ENCODE measurements around the gene TCF15.

Gene TCF15

DNA sequence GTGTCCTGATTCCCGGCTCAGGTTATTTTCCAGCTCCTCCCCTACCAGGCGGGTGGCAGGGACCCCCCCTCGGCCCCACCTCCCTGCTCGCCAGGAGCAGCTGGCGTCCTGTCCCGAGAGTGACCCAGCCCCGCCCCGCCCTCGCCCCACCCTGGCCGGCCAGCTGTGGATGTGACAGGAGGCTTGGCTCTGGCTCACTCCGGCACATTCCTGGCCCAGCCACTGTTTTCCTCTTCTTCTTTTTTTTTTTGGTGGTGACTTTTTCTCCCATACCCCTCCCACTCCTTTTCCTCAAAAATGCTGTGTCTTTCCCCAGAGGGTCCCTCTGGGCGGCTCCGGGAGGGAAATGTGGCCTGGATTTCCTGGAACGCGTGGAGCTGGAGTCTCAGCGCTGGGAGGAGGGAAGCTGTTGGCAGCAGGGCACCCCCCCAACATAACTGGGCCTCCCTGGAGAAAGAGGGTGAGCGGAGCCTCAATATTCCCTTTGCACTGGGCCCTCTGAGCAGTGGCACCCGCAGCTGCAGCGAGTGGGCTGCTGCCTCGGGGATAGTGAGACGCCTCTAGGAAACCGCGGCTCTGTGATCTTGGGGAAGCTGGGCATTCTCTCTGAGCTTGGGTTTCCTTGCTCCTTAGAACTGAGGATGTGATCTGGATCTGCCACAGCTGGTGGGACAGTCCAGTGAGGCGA lies 38.2 kb downstream of the TCF15 start:
- H3K9me2 ChIP-seq (replicated peaks; ENCODE audit: insufficient read depth, low read length), result no peaks in the 10 kb centered on the region
- H3K27ac ChIP-seq (ENCODE audit: low read depth, low read length), result no peak overlapping the region
- no peaks in the 10 kb centered on the region for H3K36me3 ChIP-seq (ENCODE audit: low read length)
- no peaks in the 10 kb centered on the region for H3F3A ChIP-seq (ENCODE audit: insufficient read depth)
- H2AFZ ChIP-seq (ENCODE audit: low read depth, low read length, severe bottlenecking), result no peak overlapping the region
- H3K4me3 ChIP-seq (ENCODE audit: insufficient read depth, low read length, poor library complexity, severe bottlenecking), result no peak overlapping the region
- TF ChIP-seq, protein P1, sequence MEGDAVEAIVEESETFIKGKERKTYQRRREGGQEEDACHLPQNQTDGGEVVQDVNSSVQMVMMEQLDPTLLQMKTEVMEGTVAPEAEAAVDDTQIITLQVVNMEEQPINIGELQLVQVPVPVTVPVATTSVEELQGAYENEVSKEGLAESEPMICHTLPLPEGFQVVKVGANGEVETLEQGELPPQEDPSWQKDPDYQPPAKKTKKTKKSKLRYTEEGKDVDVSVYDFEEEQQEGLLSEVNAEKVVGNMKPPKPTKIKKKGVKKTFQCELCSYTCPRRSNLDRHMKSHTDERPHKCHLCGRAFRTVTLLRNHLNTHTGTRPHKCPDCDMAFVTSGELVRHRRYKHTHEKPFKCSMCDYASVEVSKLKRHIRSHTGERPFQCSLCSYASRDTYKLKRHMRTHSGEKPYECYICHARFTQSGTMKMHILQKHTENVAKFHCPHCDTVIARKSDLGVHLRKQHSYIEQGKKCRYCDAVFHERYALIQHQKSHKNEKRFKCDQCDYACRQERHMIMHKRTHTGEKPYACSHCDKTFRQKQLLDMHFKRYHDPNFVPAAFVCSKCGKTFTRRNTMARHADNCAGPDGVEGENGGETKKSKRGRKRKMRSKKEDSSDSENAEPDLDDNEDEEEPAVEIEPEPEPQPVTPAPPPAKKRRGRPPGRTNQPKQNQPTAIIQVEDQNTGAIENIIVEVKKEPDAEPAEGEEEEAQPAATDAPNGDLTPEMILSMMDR (IDR thresholded peaks at IDR 0.05; ENCODE audit: insufficient read depth, low read length, poor library complexity, severe bottlenecking), result no peak
- no peak for TF ChIP-seq EZH2phosphoT487 (conservative IDR thresholded peaks at IDR 0.05; ENCODE audit: low read length)
- no peaks in the 10 kb centered on the region for H3K9me3 ChIP-seq (ENCODE audit: insufficient read depth, low read length)
- H3K79me2 ChIP-seq (ENCODE audit: insufficient read depth, low read length), result no peaks in the 10 kb centered on the region
- H3K4me2 ChIP-seq (ENCODE audit: low read depth, low read length, poor library complexity, severe bottlenecking), result no peak overlapping the region
- no peaks in the 10 kb centered on the region for H4K20me1 ChIP-seq (ENCODE audit: low read depth, low read length)
- no peaks in the 10 kb centered on the region for H3K27me3 ChIP-seq (ENCODE audit: low read length)
- H3K9ac ChIP-seq (ENCODE audit: low read length), result no peak overlapping the region

DNA sequence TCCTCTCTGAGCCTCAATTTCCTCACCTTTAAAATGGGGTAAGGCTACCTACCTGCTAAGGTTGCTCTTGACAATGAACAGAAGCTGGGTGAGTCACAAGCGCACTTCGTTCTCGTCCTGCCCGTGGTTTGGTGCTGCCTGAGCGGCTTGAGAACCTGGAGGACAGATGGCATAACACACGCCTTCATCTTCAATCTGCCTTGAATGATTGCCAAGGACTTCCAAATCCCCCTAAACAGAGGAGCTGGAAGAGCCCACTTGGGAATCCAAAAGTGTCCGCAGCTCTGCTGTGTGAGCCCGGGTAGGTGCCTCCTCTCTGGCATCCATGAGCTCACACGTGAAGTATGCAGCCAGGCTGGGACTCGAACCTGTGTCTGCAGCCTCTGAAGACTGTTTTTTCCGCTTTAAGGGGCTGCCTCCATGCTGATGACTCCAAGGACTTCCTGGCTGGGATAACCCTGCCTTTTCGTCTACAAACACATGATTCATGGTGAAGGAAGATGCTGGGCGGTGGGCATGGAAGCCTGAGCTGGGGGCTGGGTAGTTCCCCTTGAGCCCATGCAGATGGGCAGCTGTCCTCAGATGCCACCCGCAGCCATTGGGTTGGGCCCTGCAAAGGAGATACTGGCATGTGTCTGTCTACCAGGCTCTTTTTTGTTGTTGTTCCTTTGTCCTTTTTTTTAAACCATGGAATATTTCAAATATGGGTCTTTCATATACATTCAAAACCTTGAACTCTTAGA lies 41.3 kb downstream of the TCF15 start:
- H3K27ac ChIP-seq (ENCODE audit: low read depth, low read length), result no peak overlapping the region
- no peaks in the 10 kb centered on the region for H3K9me2 ChIP-seq (replicated peaks; ENCODE audit: insufficient read depth, low read length)
- TF ChIP-seq, protein P1 (IDR thresholded peaks at IDR 0.05; ENCODE audit: insufficient read depth, low read length, poor library complexity, severe bottlenecking), result no peak
- TF ChIP-seq EZH2phosphoT487 (conservative IDR thresholded peaks at IDR 0.05; ENCODE audit: low read length), result no peak
- H3K4me3 ChIP-seq (ENCODE audit: insufficient read depth, low read length, poor library complexity, severe bottlenecking), result no peak overlapping the region
- H4K20me1 ChIP-seq (ENCODE audit: low read depth, low read length), result no peaks in the 10 kb centered on the region
- no peak overlapping the region for H2AFZ ChIP-seq (ENCODE audit: low read depth, low read length, severe bottlenecking)
- no peaks in the 10 kb centered on the region for H3K36me3 ChIP-seq (ENCODE audit: low read length)
- H3K79me2 ChIP-seq (ENCODE audit: insufficient read depth, low read length), result no peaks in the 10 kb centered on the region
- no peak overlapping the region for H3K9ac ChIP-seq (ENCODE audit: low read length)
- H3K9me3 ChIP-seq (ENCODE audit: insufficient read depth, low read length), result no peaks in the 10 kb centered on the region
- no peak overlapping the region for H3K4me2 ChIP-seq (ENCODE audit: low read depth, low read length, poor library complexity, severe bottlenecking)
- no peaks in the 10 kb centered on the region for H3F3A ChIP-seq (ENCODE audit: insufficient read depth)
- no peaks in the 10 kb centered on the region for H3K27me3 ChIP-seq (ENCODE audit: low read length)

DNA sequence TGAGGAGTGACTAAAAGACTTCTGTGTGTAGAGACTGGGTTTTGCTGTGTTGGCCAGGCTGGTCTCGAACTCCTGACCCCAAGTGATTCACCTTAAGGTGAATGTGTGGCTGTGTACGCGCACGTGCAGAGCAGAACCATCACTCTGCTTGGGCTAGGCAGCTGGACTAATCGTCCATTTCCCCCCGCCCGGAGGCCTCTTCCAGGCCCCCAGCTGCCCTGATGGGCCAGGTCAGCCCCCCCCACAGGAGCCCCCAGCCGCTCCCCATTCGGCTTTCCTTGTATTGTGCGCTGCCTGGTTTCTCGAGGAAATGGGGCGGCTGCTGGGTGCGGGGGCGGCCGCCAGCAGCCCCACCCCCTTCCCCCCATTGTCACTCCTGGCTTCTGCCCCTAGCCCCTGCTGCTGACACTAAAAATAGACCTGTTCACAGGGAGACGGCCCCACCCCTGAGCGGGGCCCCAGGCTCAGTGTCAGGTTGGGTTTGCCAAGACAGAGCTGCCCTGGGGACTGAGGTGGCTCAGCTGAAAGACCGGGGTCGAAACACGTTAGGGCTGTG lies 41.9 kb downstream of the TCF15 start:
- Histone ChIP-seq H3K27ac (ENCODE audit: low read depth, low read length) (no peak overlapping the region), H3K4me3 (ENCODE audit: insufficient read depth, low read length, poor library complexity, severe bottlenecking) (no peak overlapping the region), H3K9ac (ENCODE audit: low read length) (no peak overlapping the region), H3F3A (ENCODE audit: insufficient read depth) (no peaks in the 10 kb centered on the region), H3K9me3 (ENCODE audit: insufficient read depth, low read length) (no peaks in the 10 kb centered on the region), H3K36me3 (ENCODE audit: low read length) (no peaks in the 10 kb centered on the region), H4K20me1 (ENCODE audit: low read depth, low read length) (no peaks in the 10 kb centered on the region), H3K4me2 (ENCODE audit: low read depth, low read length, poor library complexity, severe bottlenecking) (no peak overlapping the region), H3K27me3 (ENCODE audit: low read length) (no peaks in the 10 kb centered on the region), H3K79me2 (ENCODE audit: insufficient read depth, low read length) (no peaks in the 10 kb centered on the region), H3K9me2 (replicated peaks; ENCODE audit: insufficient read depth, low read length) (no peaks in the 10 kb centered on the region), H2AFZ (ENCODE audit: low read depth, low read length, severe bottlenecking) (no peak overlapping the region)
- no peak for TF ChIP-seq EZH2phosphoT487 (conservative IDR thresholded peaks at IDR 0.05; ENCODE audit: low read length)
- TF ChIP-seq, protein P1 (IDR thresholded peaks at IDR 0.05; ENCODE audit: insufficient read depth, low read length, poor library complexity, severe bottlenecking), result no peak

All from SU-DHL-6 (cell line).